Calu3 (cell line): ENCODE data around the gene TM4SF5. TPM values are rescaled to one million over a fixed set of nuclear protein-coding genes. Genes with fewer than 3 reads are reported as not detected.

ENCODE experiments used
- BruUV-seq: library from RNA; stranded (reverse); fragments of 400-500 nt; replicated peaks from 2 replicates; lab custom pipeline; 2021; lab: Mats Ljungman, UMichigan
- CTCF ChIA-PET: fragments of 300-600 bp; sonication (Branson Sonifier 250); formaldehyde crosslinking; loops from one replicate; lab custom pipeline; 2022; ENCODE audit warnings: antibody characterized with exemption; lab: Charles Lee
- DNase-seq: peaks from one replicate; pipeline ENCODE4 v3.0.0; 2022
- H3K27ac Mint-ChIP-seq: one replicate; pipeline ENCODE4 v1.8.0; 2022; ENCODE audit warnings: mixed read lengths; ENCODE audit not compliant: unreplicated experiment
- H3K27me3 Mint-ChIP-seq: one replicate; pipeline ENCODE4 v1.8.0; 2022; ENCODE audit warnings: mixed read lengths; ENCODE audit not compliant: unreplicated experiment
- H3K36me3 Mint-ChIP-seq: one replicate; pipeline ENCODE4 v1.8.0; 2022; ENCODE audit warnings: mild to moderate bottlenecking, moderate library complexity, mixed read lengths; ENCODE audit not compliant: insufficient read depth, unreplicated experiment
- H3K4me1 Mint-ChIP-seq: one replicate; pipeline ENCODE4 v1.8.0; 2022; ENCODE audit warnings: mild to moderate bottlenecking, low read depth, mixed read lengths; ENCODE audit not compliant: unreplicated experiment
- H3K4me3 Mint-ChIP-seq: one replicate; pipeline ENCODE4 v1.8.0; 2022; ENCODE audit warnings: mild to moderate bottlenecking, low read depth, moderate library complexity, mixed read lengths; ENCODE audit not compliant: unreplicated experiment
- H3K9me3 Mint-ChIP-seq: one replicate; pipeline ENCODE4 v1.8.0; 2022; ENCODE audit warnings: low read depth, mixed read lengths; ENCODE audit not compliant: unreplicated experiment
- intact Hi-C: fragments of 100-400 bp; cut with micrococcal nuclease; formaldehyde crosslinking; loops from one replicate; pipeline ENCODE4 v1.10.0; 2022; ENCODE audit not compliant: unreplicated experiment
- total RNA-seq: library from RNA; stranded (reverse); gene quantifications from 2 replicates; pipeline ENCODE4 v1.2.3, GENCODE V29; 2022
- TF ChIP-seq, protein P1 (sequence below): fragments of 200-600 bp; IDR thresholded peaks from one replicate; pipeline ENCODE4 v1.8.0; 2022; ENCODE audit warnings: antibody characterized with exemption; ENCODE audit not compliant: unreplicated experiment

Gene TM4SF5
- total RNA-seq, 1 experiment from 2014 or later = 0.54 TPM

DNA sequence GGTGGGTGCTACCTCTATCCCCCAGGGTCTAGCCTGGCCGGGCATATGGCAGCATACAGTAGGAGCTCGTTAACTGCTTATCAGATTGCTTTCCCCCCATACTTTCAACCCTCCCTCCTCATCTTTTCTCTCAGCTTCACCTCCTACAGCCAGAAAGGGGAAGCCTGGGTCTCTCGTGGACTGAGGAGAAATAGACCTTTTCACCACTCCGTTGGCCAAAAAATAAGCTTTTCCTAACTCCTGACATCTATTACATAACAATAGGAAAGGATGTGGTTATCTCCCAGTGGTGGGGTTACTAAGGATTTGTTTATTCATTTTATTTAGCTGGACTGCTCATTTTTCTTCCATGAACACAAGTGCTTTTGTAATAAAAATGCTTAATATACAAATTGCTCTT, 23.0 kb upstream of the TM4SF5 start:
- no peak overlapping the region for H3K27ac Mint-ChIP-seq
- H3K4me1 Mint-ChIP-seq = no peaks in the 10 kb centered on the region
- no peaks in the 10 kb centered on the region for H3K9me3 Mint-ChIP-seq
- H3K27me3 Mint-ChIP-seq = peaks cover 30% of the 10 kb centered on the region
- TF ChIP-seq, protein P1, sequence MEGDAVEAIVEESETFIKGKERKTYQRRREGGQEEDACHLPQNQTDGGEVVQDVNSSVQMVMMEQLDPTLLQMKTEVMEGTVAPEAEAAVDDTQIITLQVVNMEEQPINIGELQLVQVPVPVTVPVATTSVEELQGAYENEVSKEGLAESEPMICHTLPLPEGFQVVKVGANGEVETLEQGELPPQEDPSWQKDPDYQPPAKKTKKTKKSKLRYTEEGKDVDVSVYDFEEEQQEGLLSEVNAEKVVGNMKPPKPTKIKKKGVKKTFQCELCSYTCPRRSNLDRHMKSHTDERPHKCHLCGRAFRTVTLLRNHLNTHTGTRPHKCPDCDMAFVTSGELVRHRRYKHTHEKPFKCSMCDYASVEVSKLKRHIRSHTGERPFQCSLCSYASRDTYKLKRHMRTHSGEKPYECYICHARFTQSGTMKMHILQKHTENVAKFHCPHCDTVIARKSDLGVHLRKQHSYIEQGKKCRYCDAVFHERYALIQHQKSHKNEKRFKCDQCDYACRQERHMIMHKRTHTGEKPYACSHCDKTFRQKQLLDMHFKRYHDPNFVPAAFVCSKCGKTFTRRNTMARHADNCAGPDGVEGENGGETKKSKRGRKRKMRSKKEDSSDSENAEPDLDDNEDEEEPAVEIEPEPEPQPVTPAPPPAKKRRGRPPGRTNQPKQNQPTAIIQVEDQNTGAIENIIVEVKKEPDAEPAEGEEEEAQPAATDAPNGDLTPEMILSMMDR = no peak
- no peak for DNase-seq
- CTCF ChIA-PET = no interaction called here
- BruUV-seq = no TSS peak
- no peak overlapping the region for H3K4me3 Mint-ChIP-seq
- intact Hi-C loops = no loop called here
- H3K36me3 Mint-ChIP-seq = no peaks in the 10 kb centered on the region

DNA sequence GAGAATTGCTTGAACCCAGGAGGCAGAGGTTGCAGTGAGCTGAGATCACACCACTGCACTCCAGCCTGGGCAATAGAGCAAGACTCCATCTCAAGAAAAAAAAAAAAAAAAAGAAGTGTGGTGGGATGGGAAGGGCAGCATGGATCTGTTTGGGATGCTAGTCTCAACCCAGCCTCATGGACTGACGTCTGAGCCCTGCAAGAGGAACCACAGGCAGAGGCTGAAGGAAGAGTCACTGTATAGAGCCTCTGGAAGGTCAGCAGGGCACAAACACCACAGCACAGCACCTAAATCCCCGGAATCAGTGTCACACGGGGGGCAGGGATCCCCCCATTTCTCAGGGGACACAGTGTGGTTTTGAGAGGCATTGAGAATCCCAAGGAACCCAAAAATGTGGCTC, 21.1 kb upstream of the TM4SF5 start:
- Mint-ChIP-seq H3K36me3 (no peaks in the 10 kb centered on the region), H3K9me3 (no peaks in the 10 kb centered on the region), H3K4me3 (no peak overlapping the region), H3K27ac (no peak overlapping the region), H3K27me3 (peaks cover 49% of the 10 kb centered on the region), H3K4me1 (no peaks in the 10 kb centered on the region)
- no peak for DNase-seq
- TF ChIP-seq, protein P1 = no peak
- intact Hi-C loops = no loop called here
- CTCF ChIA-PET = interaction anchor here (0.7 kb wide), 1 partner anchor 97 kb away, joined by 4 read pairs; no protein-coding TSS in a partner anchor
- BruUV-seq = no TSS peak

- no peak for DNase-seq
- Mint-ChIP-seq H3K4me1 (no peaks in the 10 kb centered on the region), H3K27ac (no peak overlapping the region), H3K9me3 (no peaks in the 10 kb centered on the region), H3K4me3 (no peak overlapping the region), H3K36me3 (no peaks in the 10 kb centered on the region), H3K27me3 (peaks cover 52% of the 10 kb centered on the region)
- no TSS peak for BruUV-seq
- intact Hi-C loops = no loop called here
- CTCF ChIA-PET = no interaction called here
- TF ChIP-seq, protein P1 = no peak
Observed at GRCh38 chr17:4751932-4752331, 19.8 kb upstream of the TM4SF5 start.

- Mint-ChIP-seq H3K27ac (no peak overlapping the region), H3K4me1 (no peaks in the 10 kb centered on the region), H3K9me3 (no peaks in the 10 kb centered on the region), H3K27me3 (peaks cover 56% of the 10 kb centered on the region), H3K4me3 (no peak overlapping the region), H3K36me3 (no peaks in the 10 kb centered on the region)
- intact Hi-C loops = no loop called here
- TF ChIP-seq, protein P1 = no peak
- BruUV-seq = no TSS peak
- CTCF ChIA-PET = interaction anchor here (0.6 kb wide), 1 partner anchor 48 kb away, joined by 4 read pairs; no protein-coding TSS in a partner anchor
- DNase-seq = no peak
Observed at GRCh38 chr17:4753392-4753791, 18.3 kb upstream of the TM4SF5 start.
